Upper lobe of right lung (tissue), 1 donor: ENCODE measurements around the gene ASTN2. TPM values are rescaled to one million over a fixed set of nuclear protein-coding genes. Genes with fewer than 3 reads are reported as not detected.

Experiments used
- ATAC-seq: fragments of 200-7000 bp; cut with Tn5 transposase; one replicate; pipeline ENCODE4 v1.9.1; 2020; ENCODE audit warnings: mild to moderate bottlenecking, moderate library complexity
- DNase-seq: peaks from one replicate; pipeline ENCODE4 v3.0.0-alpha.2; 2020
- H3K27ac ChIP-seq: fragments of 200-600 bp; one replicate; pipeline ENCODE4 v1.8.0; 2022
- H3K27me3 ChIP-seq: fragments of 200-600 bp; one replicate; pipeline ENCODE4 v1.8.0; 2022; ENCODE audit warnings: mild to moderate bottlenecking
- H3K36me3 ChIP-seq: fragments of 200-600 bp; one replicate; pipeline ENCODE4 v1.8.0; 2022
- H3K4me1 ChIP-seq: fragments of 200-600 bp; one replicate; pipeline ENCODE4 v1.8.0; 2022
- H3K4me3 ChIP-seq: fragments of 200-600 bp; one replicate; pipeline ENCODE4 v1.8.0; 2022; ENCODE audit warnings: mild to moderate bottlenecking
- H3K9me3 ChIP-seq: fragments of 200-600 bp; one replicate; pipeline ENCODE4 v1.8.0; 2022
- intact Hi-C: fragments of 100-400 bp; cut with DNase I; formaldehyde crosslinking; loops from one replicate; pipeline ENCODE4 v1.11.0; 2022
- total RNA-seq: library from RNA; stranded (reverse); fragmentation: NEBNext Ultra II Directional; extraction: Animal tissue kit (Norgen Biotek cat#: 25700); gene quantifications from one replicate; pipeline ENCODE4 v1.2.1, GENCODE V29; 2021
- TF ChIP-seq, protein P1 (sequence below): fragments of 200-600 bp; IDR thresholded peaks from one replicate; pipeline ENCODE4 v1.8.0; 2022; ENCODE audit warnings: antibody characterized with exemption
- donor health status: DM: no; HTN: yes; CAD: no; lungs with severe emphysema.

Gene ASTN2
- total RNA-seq, 1 donor from 2014 or later, result 3.8 TPM

DNA sequence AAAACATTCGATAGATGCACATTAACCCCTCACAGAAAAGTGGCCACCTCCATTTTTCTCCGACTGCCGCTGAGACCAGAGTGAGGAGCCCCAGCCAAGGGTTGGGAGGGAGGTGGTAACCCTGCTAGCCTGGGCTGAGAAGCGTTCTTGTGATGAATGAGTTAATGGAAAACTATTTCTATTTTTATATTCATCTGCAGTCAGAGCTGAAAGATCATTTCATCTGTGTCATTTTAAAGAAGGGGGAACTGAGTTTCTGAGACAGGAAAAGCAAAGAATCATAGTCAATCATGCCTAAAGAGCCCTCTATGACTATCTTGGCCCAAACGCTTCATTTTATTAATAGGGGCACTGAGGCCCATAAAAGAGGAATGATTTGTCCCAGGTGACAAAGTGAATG, 1031.7 kb downstream of the ASTN2 start:
- Histone ChIP-seq H3K4me3 (no peak overlapping the region), H3K27me3 (no peaks in the 10 kb centered on the region), H3K9me3 (no peaks in the 10 kb centered on the region), H3K36me3 (no peaks in the 10 kb centered on the region), H3K27ac (no peak overlapping the region), H3K4me1 (no peaks in the 10 kb centered on the region)
- TF ChIP-seq, protein P1, sequence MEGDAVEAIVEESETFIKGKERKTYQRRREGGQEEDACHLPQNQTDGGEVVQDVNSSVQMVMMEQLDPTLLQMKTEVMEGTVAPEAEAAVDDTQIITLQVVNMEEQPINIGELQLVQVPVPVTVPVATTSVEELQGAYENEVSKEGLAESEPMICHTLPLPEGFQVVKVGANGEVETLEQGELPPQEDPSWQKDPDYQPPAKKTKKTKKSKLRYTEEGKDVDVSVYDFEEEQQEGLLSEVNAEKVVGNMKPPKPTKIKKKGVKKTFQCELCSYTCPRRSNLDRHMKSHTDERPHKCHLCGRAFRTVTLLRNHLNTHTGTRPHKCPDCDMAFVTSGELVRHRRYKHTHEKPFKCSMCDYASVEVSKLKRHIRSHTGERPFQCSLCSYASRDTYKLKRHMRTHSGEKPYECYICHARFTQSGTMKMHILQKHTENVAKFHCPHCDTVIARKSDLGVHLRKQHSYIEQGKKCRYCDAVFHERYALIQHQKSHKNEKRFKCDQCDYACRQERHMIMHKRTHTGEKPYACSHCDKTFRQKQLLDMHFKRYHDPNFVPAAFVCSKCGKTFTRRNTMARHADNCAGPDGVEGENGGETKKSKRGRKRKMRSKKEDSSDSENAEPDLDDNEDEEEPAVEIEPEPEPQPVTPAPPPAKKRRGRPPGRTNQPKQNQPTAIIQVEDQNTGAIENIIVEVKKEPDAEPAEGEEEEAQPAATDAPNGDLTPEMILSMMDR, result no peak
- ATAC-seq (no peak), DNase-seq (no peak)
- intact Hi-C loops, result no loop called here

DNA sequence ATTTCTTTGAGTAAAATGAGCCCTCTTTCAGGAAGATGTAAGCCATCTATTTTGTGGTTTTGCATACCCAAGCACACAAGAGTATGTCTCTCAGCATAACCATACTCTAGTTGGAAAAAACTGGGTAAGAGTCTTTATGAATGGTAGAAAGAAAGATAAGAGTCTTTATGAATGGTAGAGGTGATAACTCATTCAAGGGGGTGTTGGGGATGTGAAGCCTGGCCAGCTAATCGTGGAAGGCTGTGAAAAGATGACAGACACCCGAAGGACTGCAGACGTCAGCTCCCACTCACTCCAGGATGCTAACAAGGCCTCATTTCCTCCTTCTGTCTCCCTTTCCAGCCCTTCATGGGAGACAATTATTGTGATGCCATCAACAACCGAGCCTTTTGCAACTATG, 1032.8 kb downstream of the ASTN2 start:
- intact Hi-C loops, result no loop called here
- TF ChIP-seq, protein P1, result no peak
- Histone ChIP-seq H3K4me1 (no peaks in the 10 kb centered on the region), H3K27ac (no peak overlapping the region), H3K4me3 (no peak overlapping the region), H3K27me3 (no peaks in the 10 kb centered on the region), H3K9me3 (no peaks in the 10 kb centered on the region), H3K36me3 (no peaks in the 10 kb centered on the region)
- ATAC-seq (no peak), DNase-seq (no peak)

DNA sequence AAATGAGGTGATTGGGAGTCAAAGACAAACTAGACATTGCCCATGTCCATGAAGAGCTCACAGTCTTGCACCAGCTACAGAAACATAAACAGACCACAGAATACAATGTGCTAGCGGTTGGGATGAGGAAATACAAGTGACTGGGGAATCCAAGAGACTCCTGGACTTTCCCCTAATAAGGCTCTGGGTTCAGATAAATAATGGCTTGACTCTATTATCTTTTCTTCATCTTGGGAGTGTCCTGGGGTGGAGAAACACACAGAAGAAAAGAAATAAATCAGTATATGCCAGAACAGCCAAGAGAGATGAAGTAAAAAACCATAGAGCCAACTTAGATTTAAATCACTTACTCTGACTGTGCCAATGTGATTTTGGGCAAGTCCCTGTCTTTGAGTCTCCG, 1033.5 kb downstream of the ASTN2 start:
- intact Hi-C loops, result no loop called here
- H3K27ac ChIP-seq, result no peak overlapping the region
- H3K4me3 ChIP-seq, result no peak overlapping the region
- no peak for DNase-seq
- H3K27me3 ChIP-seq, result no peaks in the 10 kb centered on the region
- no peaks in the 10 kb centered on the region for H3K9me3 ChIP-seq
- no peaks in the 10 kb centered on the region for H3K36me3 ChIP-seq
- H3K4me1 ChIP-seq, result no peaks in the 10 kb centered on the region
- no peak for ATAC-seq
- TF ChIP-seq, protein P1, result no peak

DNA sequence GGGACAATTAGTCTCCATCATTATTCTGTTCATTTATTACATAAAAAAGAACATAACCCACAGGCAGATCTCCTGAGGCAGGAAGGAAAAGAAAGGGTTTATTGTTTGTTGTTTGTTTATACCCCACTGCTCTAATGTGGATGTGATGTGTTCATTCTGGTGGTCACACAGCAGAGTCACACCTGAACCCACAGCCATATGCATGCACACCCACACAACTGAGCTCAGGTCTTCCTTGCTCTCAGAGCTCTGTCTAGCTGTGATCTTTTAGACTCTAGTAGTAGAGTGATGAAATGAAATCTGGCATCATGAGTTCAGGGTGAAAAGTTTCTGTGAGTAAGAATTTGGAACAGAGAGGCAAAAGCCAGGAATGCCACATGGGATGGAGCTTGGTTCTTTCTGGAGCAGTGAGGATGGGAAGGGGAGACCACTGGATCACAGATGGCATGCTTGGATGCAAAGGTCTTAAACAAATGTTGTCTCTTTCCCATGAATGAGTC, 1034.3 kb downstream of the ASTN2 start:
- intact Hi-C loops, result no loop called here
- no peak overlapping the region for H3K27ac ChIP-seq
- H3K36me3 ChIP-seq, result no peaks in the 10 kb centered on the region
- no peak overlapping the region for H3K4me3 ChIP-seq
- no peaks in the 10 kb centered on the region for H3K4me1 ChIP-seq
- ATAC-seq (no peak), DNase-seq (no peak)
- H3K27me3 ChIP-seq, result no peaks in the 10 kb centered on the region
- H3K9me3 ChIP-seq, result no peaks in the 10 kb centered on the region
- TF ChIP-seq, protein P1, result no peak

DNA sequence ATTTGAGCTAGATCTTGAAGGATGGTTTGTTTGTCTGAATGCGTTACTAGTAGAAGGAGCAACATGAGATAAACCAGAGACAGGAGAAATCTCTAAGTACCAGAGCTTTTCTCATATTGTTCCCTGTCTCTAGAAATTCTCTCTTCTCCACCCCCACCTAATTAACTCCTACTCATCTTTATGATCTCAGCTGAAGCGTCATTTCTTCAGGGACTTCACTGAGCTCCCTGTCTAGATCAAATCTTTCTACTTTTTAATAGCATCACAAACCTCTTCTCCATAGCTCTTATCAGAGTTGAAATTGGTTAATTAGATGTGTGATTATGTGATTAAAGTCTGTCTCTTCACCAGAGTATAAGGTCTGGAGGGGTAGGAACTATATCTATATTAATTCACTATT, 1035.0 kb downstream of the ASTN2 start:
- H3K4me1 ChIP-seq, result no peaks in the 10 kb centered on the region
- H3K27ac ChIP-seq, result no peak overlapping the region
- no peaks in the 10 kb centered on the region for H3K27me3 ChIP-seq
- intact Hi-C loops, result no loop called here
- ATAC-seq (no peak), DNase-seq (no peak)
- TF ChIP-seq, protein P1, result no peak
- H3K4me3 ChIP-seq, result no peak overlapping the region
- no peaks in the 10 kb centered on the region for H3K36me3 ChIP-seq
- H3K9me3 ChIP-seq, result no peaks in the 10 kb centered on the region

DNA sequence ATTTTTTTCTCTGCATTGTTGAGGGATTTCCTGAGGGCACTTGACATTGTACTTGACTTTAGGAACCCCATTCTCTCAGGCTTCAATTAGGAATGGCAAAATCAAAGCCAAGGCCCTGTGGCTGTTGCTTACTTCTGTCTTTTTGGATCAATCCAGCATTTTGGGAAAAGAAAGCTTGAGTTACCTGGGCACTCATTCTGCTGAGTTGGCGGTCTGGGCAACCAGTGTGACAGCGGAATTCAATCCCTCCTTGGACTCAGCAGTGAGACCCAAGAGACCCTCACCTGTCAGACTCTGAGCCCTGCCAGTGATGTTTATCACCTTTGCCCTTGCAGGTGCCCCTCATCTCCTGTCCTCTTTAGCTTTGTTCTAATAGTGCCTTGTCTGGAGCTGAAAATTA, 1036.0 kb downstream of the ASTN2 start:
- H3K27me3 ChIP-seq, result no peaks in the 10 kb centered on the region
- H3K4me1 ChIP-seq, result no peaks in the 10 kb centered on the region
- no peak overlapping the region for H3K27ac ChIP-seq
- no peaks in the 10 kb centered on the region for H3K36me3 ChIP-seq
- no peaks in the 10 kb centered on the region for H3K9me3 ChIP-seq
- no peak for DNase-seq
- TF ChIP-seq, protein P1, result no peak
- intact Hi-C loops, result no loop called here
- no peak for ATAC-seq
- H3K4me3 ChIP-seq, result no peak overlapping the region
